ENCODE data around the gene ZC3H10.

DNA sequence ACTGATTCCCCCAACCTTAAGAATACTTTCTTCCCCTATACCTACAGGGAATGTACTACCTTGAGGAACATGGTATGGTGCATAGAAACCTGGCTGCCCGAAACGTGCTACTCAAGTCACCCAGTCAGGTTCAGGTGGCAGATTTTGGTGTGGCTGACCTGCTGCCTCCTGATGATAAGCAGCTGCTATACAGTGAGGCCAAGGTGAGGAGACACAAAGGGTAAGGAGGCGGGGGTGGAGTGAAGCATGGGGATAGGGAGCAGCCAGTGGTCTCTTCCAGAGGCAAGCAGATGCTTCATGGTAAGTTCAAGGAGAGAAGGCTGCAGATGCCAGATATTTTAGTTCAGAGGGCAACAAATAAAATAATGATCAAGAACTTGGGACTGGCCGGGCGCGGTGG is 20.3 kb upstream of the ZC3H10 start:
- TF ChIP-seq EZH2 (IDR thresholded peaks at IDR 0.05; ENCODE audit: borderline replicate concordance, insufficient read depth, low read length, poor library complexity, severe bottlenecking) (no peak), POLR2AphosphoS5 (IDR thresholded peaks at IDR 0.05) (no peak), RAD21 (conservative IDR thresholded peaks at IDR 0.05) (no peak), SMC3 (conservative IDR thresholded peaks at IDR 0.05; ENCODE audit: poor library complexity) (no peak), TAF1 (IDR thresholded peaks at IDR 0.05; ENCODE audit: low read depth) (no peak), EP300 (conservative IDR thresholded peaks at IDR 0.05; ENCODE audit: poor library complexity, severe bottlenecking) (no peak)
- TF ChIP-seq, protein P1, sequence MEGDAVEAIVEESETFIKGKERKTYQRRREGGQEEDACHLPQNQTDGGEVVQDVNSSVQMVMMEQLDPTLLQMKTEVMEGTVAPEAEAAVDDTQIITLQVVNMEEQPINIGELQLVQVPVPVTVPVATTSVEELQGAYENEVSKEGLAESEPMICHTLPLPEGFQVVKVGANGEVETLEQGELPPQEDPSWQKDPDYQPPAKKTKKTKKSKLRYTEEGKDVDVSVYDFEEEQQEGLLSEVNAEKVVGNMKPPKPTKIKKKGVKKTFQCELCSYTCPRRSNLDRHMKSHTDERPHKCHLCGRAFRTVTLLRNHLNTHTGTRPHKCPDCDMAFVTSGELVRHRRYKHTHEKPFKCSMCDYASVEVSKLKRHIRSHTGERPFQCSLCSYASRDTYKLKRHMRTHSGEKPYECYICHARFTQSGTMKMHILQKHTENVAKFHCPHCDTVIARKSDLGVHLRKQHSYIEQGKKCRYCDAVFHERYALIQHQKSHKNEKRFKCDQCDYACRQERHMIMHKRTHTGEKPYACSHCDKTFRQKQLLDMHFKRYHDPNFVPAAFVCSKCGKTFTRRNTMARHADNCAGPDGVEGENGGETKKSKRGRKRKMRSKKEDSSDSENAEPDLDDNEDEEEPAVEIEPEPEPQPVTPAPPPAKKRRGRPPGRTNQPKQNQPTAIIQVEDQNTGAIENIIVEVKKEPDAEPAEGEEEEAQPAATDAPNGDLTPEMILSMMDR (IDR thresholded peaks at IDR 0.05; ENCODE audit: poor library complexity, severe bottlenecking) = no peak

Measured in neural cell (in vitro differentiated cells).